NCI-H146 (cell line): ENCODE data around the gene BCO1.

Source experiments
- DNase-seq: peaks from one replicate; lab custom pipeline; 2025; lab: John Stamatoyannopoulos, UW

The BCO1 gene

GRCh38 chr16:81232740-81233367 lies 5.6 kb upstream of the BCO1 start:
- DNase-seq = no peak

GRCh38 chr16:81237282-81237681 lies 1.2 kb upstream of the BCO1 start:
- no peak for DNase-seq

GRCh38 chr16:81237942-81238295 lies 570 bp upstream of the BCO1 start:
- DNase-seq = no peak

GRCh38 chr16:81239367-81240121 lies 1.1 kb downstream of the BCO1 start:
- no peak for DNase-seq

- no peak for DNase-seq
These were observed 3.2 kb downstream of the BCO1 start for GRCh38 chr16:81241706-81242105.

GRCh38 chr16:81242977-81243618 lies 4.6 kb downstream of the BCO1 start:
- DNase-seq = no peak

- DNase-seq = no peak
These were observed 5.5 kb downstream of the BCO1 start for GRCh38 chr16:81243942-81244341.

- no peak for DNase-seq
These were observed 13.4 kb downstream of the BCO1 start for GRCh38 chr16:81251871-81252270.

GRCh38 chr16:81253141-81253540 lies 14.7 kb downstream of the BCO1 start:
- DNase-seq = no peak

- DNase-seq = no peak
These were observed 16.5 kb downstream of the BCO1 start for GRCh38 chr16:81254922-81255526.

- DNase-seq = no peak
These were observed 21.4 kb downstream of the BCO1 start for GRCh38 chr16:81259916-81260315.

GRCh38 chr16:81261049-81261648 lies 22.7 kb downstream of the BCO1 start:
- no peak for DNase-seq

GRCh38 chr16:81263470-81264220 lies 25.2 kb downstream of the BCO1 start:
- no peak for DNase-seq

- DNase-seq = no peak
These were observed 25.9 kb downstream of the BCO1 start for GRCh38 chr16:81264386-81264785.

GRCh38 chr16:81265052-81265451 lies 26.6 kb downstream of the BCO1 start:
- no peak for DNase-seq

GRCh38 chr16:81265658-81266451 lies 27.4 kb downstream of the BCO1 start:
- no peak for DNase-seq

GRCh38 chr16:81266680-81267095 lies 28.2 kb downstream of the BCO1 start:
- peak; percentile 33 for DNase-seq

- no peak for DNase-seq
These were observed 30.0 kb downstream of the BCO1 start for GRCh38 chr16:81268509-81268908.

- DNase-seq = no peak
These were observed 34.9 kb downstream of the BCO1 start for GRCh38 chr16:81273223-81273950.

- no peak for DNase-seq
These were observed 36.6 kb downstream of the BCO1 start for GRCh38 chr16:81275064-81275532.
